ENCODE results near the gene PPP1CA. TPM values are rescaled to one million over a fixed set of nuclear protein-coding genes. Genes with fewer than 3 reads are reported as not detected.
A peak's percentile ranks its signal among the peaks of the same experiment; 100 is the strongest.

The PPP1CA gene
- total and polyA plus RNA-seq, 11 donors = 90.3 to 207 (median 105) TPM

DNA sequence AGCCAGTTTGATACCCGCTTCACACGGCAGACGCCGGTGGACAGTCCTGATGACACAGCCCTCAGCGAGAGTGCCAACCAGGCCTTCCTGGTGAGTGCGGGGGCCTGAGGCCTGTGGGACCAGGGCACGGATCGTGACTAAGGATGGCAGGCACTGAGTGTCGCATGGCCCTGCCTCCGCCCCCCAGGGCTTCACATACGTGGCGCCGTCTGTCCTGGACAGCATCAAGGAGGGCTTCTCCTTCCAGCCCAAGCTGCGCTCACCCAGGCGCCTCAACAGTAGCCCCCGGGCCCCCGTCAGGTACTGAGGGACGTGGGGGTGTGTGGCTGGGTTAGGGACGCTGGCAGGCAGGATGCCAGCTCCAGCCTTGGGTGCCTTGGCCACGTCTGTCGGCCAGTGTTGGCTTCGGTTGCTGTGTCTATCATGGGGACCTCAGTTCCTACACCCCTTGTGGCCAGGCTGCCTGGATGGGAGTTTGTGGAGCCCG is 32.8 kb upstream of the PPP1CA start:
- WGBS, 4 donors = 82 to 92% (median 85%) methylated on average over 13 to 23 of the region's 23 CpGs
- TF ChIP-seq POLR2A (IDR thresholded peaks at IDR 0.05) (no peak), CTCF (IDR thresholded peaks at IDR 0.05) (no peak)
- Histone ChIP-seq H3K27ac (peak overlapping the region in 1 of 12 donors; percentile 46), H3K4me3 (peak overlapping the region in 1 of 12 donors; percentile 25), H3K4me1 (peaks cover under 1 to 41% (median 10%) of the 10 kb centered on the region in 12 donors), H3K9me3 (no peaks in the 10 kb centered on the region), H3K36me3 (peaks cover 0 to 84% (median 65%) of the 10 kb centered on the region in 9 donors), H3K27me3 (no peaks in the 10 kb centered on the region)
- ATAC-seq (no peak), DNase-seq (no peak)
- intact Hi-C loops (cut with DNase I) = no loop called here

- Histone ChIP-seq H3K27ac (peak overlapping the region in 1 of 12 donors; percentile 46), H3K36me3 (peaks cover 0 to 82% (median 66%) of the 10 kb centered on the region in 9 donors), H3K4me3 (no peak overlapping the region), H3K9me3 (no peaks in the 10 kb centered on the region), H3K4me1 (peaks cover 7 to 41% (median 14%) of the 10 kb centered on the region in 12 donors), H3K27me3 (no peaks in the 10 kb centered on the region)
- ATAC-seq (no peak), DNase-seq (no peak)
- 85 to 90% (median 88%) methylated on average over 16 to 22 of the region's 22 CpGs for WGBS, 4 donors
- intact Hi-C loops (cut with DNase I) = no loop called here
- TF ChIP-seq CTCF (IDR thresholded peaks at IDR 0.05) (no peak), POLR2A (IDR thresholded peaks at IDR 0.05) (no peak)
Observed at GRCh38 chr11:67433536-67434394, 32.1 kb upstream of the PPP1CA start.

GRCh38 chr11:67432655-67433349 is 31.1 kb upstream of the PPP1CA start:
- TF ChIP-seq CTCF (IDR thresholded peaks at IDR 0.05) = no peak
- TF ChIP-seq POLR2A (IDR thresholded peaks at IDR 0.05) = no peak
- H3K4me3 ChIP-seq = no peak overlapping the region
- 89 to 95% (median 91%) methylated on average over 13 to 22 of the region's 22 CpGs for WGBS, 4 donors
- no peaks in the 10 kb centered on the region for H3K27me3 ChIP-seq
- DNase-seq (no peak), ATAC-seq (no peak)
- H3K4me1 ChIP-seq = peaks cover 7 to 41% (median 14%) of the 10 kb centered on the region in 12 donors
- intact Hi-C loops (cut with DNase I) = no loop called here
- H3K36me3 ChIP-seq = peaks cover 0 to 74% (median 60%) of the 10 kb centered on the region in 9 donors
- H3K9me3 ChIP-seq = no peaks in the 10 kb centered on the region
- H3K27ac ChIP-seq = no peak overlapping the region
